ENCODE results near the gene VPS41. TPM values are rescaled to one million over a fixed set of nuclear protein-coding genes. Genes with fewer than 3 reads are reported as not detected.

Gene VPS41
- total and polyA plus RNA-seq, 3 experiments from 2014 or later: 46.7 to 66.9 (median 66.0) TPM

DNA sequence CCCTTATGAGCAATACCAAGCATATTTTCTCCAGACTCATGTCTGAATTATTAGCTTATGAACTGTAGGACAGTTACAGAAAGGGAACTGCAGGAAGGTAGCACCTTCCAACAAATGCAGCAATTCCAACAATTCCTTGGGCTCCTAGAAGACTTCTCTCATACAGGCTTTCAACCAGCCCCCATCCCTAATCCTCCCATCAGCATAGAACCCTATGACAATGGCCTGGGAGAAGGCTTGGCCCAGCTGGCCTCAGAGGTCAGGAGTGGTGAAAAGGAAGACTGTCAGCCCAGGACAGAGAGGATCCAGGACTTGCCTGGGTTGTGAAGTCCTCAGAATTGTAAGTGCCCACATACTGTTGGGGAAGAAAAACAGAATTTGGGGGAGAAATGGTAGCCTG, 5.9 kb downstream of the VPS41 start:
- Histone ChIP-seq H3K4me1 (ENCODE audit: insufficient read depth, low read length) (peaks cover 2% of the 10 kb centered on the region), H3K27ac (ENCODE audit: low read depth, low read length) (no peak overlapping the region), H3K36me3 (ENCODE audit: insufficient read depth, low read length) (no peaks in the 10 kb centered on the region), H3K9me3 (ENCODE audit: low read length) (no peaks in the 10 kb centered on the region), H3K27me3 (ENCODE audit: insufficient read depth, low read length, poor library complexity, severe bottlenecking) (no peaks in the 10 kb centered on the region), H3K4me3 (ENCODE audit: low read length) (no peak overlapping the region)
- no peak for DNase-seq
- H3K4me3 Mint-ChIP-seq: no peak overlapping the region
- H3K27me3 Mint-ChIP-seq: no peaks in the 10 kb centered on the region
- ChIA-PET CTCF (no interaction called here), POLR2A (no interaction called here)
- peaks cover 0 to 6% (median 6%) of the 10 kb centered on the region in 3 donors for H3K36me3 Mint-ChIP-seq
- no peaks in the 10 kb centered on the region for H3K9me3 Mint-ChIP-seq
- peak overlapping the region in 2 of 8 donors; percentile 39 to 49 for H3K27ac Mint-ChIP-seq
- H3K4me1 Mint-ChIP-seq: peaks cover 39 to 77% (median 74%) of the 10 kb centered on the region in 3 donors

DNA sequence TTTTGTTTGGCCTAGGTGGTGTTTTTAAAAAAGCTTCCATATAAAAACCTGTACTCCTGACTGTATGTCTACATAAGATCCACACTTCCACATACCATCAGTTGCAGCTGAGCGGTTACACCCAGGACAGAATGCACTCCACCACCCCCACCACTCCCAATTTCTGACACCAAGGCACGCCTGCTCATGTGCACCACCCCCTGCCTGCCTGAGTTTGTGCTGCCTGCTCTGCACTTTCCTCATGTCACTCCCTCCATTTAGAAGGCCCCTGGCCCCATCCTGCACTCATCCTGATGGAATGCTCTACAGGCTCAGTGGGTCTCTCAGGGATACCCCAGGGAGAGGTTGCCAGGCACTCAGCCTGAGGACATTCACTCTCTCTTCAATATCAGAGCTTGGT, 6.5 kb downstream of the VPS41 start:
- no peak overlapping the region for H3K4me3 ChIP-seq (ENCODE audit: low read length)
- CTCF ChIA-PET: no interaction called here
- peaks cover 34 to 75% (median 71%) of the 10 kb centered on the region in 3 donors for H3K4me1 Mint-ChIP-seq
- no peak for DNase-seq
- no peaks in the 10 kb centered on the region for H3K27me3 Mint-ChIP-seq
- H3K36me3 ChIP-seq (ENCODE audit: insufficient read depth, low read length): no peaks in the 10 kb centered on the region
- no peak overlapping the region for H3K4me3 Mint-ChIP-seq
- H3K9me3 ChIP-seq (ENCODE audit: low read length): no peaks in the 10 kb centered on the region
- H3K27me3 ChIP-seq (ENCODE audit: insufficient read depth, low read length, poor library complexity, severe bottlenecking): no peaks in the 10 kb centered on the region
- no peak overlapping the region for H3K27ac ChIP-seq (ENCODE audit: low read depth, low read length)
- H3K36me3 Mint-ChIP-seq: peaks cover 4 to 10% (median 10%) of the 10 kb centered on the region in 3 donors
- no peaks in the 10 kb centered on the region for H3K9me3 Mint-ChIP-seq
- POLR2A ChIA-PET: no interaction called here
- no peaks in the 10 kb centered on the region for H3K4me1 ChIP-seq (ENCODE audit: insufficient read depth, low read length)
- H3K27ac Mint-ChIP-seq: peak overlapping the region in 2 of 8 donors; percentile 49 to 90

DNA sequence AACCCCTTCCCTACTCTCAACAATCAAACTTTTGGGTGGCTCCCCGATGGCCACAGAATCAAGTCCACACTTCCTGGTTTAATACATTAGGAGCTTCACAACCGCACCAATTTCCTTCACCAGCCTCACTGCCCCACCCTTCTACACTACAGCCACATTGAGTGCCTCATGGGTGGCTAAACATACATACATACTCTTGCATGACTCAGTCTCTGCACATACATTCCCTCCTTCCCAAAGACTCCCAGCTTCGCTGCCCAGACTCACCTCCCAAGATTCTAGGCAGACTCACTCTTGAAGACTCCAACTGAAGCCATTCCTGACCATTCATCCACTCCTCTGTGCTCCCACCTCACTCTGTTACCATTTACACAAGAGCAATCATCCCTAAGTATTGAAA, 15.9 kb downstream of the VPS41 start:
- no peaks in the 10 kb centered on the region for H3K27me3 Mint-ChIP-seq
- POLR2A ChIA-PET: no interaction called here
- peaks cover 0 to 7% (median 0%) of the 10 kb centered on the region in 5 donors for H3K9me3 Mint-ChIP-seq
- no peaks in the 10 kb centered on the region for H3K4me1 ChIP-seq (ENCODE audit: insufficient read depth, low read length)
- CTCF ChIA-PET: no interaction called here
- no peak overlapping the region for H3K4me3 Mint-ChIP-seq
- H3K27me3 ChIP-seq (ENCODE audit: insufficient read depth, low read length, poor library complexity, severe bottlenecking): no peaks in the 10 kb centered on the region
- peak overlapping the region in 4 of 8 donors; percentile 0 to 76 (median 22) for H3K27ac Mint-ChIP-seq
- H3K4me1 Mint-ChIP-seq: peaks cover 20 to 36% (median 33%) of the 10 kb centered on the region in 3 donors
- no peak for DNase-seq
- H3K4me3 ChIP-seq (ENCODE audit: low read length): no peak overlapping the region
- no peaks in the 10 kb centered on the region for H3K9me3 ChIP-seq (ENCODE audit: low read length)
- H3K36me3 Mint-ChIP-seq: peaks cover 29 to 48% (median 36%) of the 10 kb centered on the region in 3 donors
- no peaks in the 10 kb centered on the region for H3K36me3 ChIP-seq (ENCODE audit: insufficient read depth, low read length)
- no peak overlapping the region for H3K27ac ChIP-seq (ENCODE audit: low read depth, low read length)

DNA sequence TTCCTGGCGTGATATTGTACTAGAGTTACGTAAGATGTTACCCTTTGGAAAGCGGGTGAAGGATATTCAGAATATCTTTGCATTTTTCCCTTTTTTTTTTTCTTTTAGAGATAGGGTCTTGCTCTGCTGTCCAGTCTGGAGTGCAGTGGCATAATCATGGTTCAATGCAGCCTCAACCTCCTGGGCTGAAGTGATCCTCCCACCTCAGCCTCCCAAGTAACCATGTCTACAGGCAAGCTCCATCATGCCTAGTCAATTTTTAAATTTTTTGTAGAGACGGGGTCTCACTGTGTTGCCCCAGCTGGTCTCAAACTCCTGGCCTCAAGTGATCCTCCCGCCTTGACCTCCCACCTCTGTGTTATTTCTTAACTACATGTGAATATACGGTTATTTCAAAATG, 18.4 kb downstream of the VPS41 start:
- no peak overlapping the region for H3K4me3 Mint-ChIP-seq
- H3K27ac Mint-ChIP-seq: no peak overlapping the region
- ChIA-PET POLR2A (no interaction called here), CTCF (no interaction called here)
- peaks cover 30 to 34% (median 32%) of the 10 kb centered on the region in 3 donors for H3K36me3 Mint-ChIP-seq
- H3K9me3 Mint-ChIP-seq: peaks cover 0 to 7% (median 0%) of the 10 kb centered on the region in 5 donors
- Histone ChIP-seq H3K4me1 (ENCODE audit: insufficient read depth, low read length) (no peaks in the 10 kb centered on the region), H3K4me3 (ENCODE audit: low read length) (no peak overlapping the region), H3K9me3 (ENCODE audit: low read length) (no peaks in the 10 kb centered on the region), H3K36me3 (ENCODE audit: insufficient read depth, low read length) (no peaks in the 10 kb centered on the region), H3K27me3 (ENCODE audit: insufficient read depth, low read length, poor library complexity, severe bottlenecking) (no peaks in the 10 kb centered on the region), H3K27ac (ENCODE audit: low read depth, low read length) (no peak overlapping the region)
- H3K4me1 Mint-ChIP-seq: peaks cover 31 to 46% (median 39%) of the 10 kb centered on the region in 3 donors
- no peak for DNase-seq
- no peaks in the 10 kb centered on the region for H3K27me3 Mint-ChIP-seq

DNA sequence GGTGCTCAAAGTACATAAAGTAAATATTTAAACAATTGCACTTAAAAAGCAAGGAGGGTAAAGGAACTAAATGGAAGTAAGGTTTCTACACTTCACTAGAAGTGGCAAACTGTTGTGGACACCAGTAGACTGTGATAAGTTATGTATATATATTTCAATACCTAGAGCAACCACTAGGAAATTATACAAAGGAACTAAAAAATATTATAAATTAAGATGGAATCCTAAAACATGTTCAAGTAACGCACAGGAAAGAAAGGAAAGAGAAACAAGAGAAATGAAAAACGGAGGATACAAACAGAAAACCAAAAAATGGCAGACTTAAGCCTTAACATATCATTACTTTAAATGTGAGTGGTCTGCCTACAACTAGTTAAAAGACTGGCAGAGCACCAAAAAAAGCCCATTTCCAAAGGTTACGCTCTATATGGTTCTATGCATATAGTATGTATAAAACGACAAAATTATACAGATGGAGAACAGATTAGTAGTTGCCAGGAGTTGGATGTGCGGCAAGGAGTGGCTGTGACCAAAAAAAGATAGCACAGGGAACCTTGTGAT, 19.0 kb downstream of the VPS41 start:
- Mint-ChIP-seq H3K4me1 (peaks cover 31 to 51% (median 39%) of the 10 kb centered on the region in 3 donors), H3K36me3 (peaks cover 31 to 32% (median 32%) of the 10 kb centered on the region in 3 donors), H3K27ac (no peak overlapping the region), H3K27me3 (no peaks in the 10 kb centered on the region), H3K9me3 (peaks cover 0 to 7% (median 0%) of the 10 kb centered on the region in 5 donors), H3K4me3 (no peak overlapping the region)
- CTCF ChIA-PET: no interaction called here
- POLR2A ChIA-PET: no interaction called here
- Histone ChIP-seq H3K4me3 (ENCODE audit: low read length) (no peak overlapping the region), H3K27ac (ENCODE audit: low read depth, low read length) (no peak overlapping the region), H3K36me3 (ENCODE audit: insufficient read depth, low read length) (no peaks in the 10 kb centered on the region), H3K4me1 (ENCODE audit: insufficient read depth, low read length) (no peaks in the 10 kb centered on the region), H3K9me3 (ENCODE audit: low read length) (no peaks in the 10 kb centered on the region), H3K27me3 (ENCODE audit: insufficient read depth, low read length, poor library complexity, severe bottlenecking) (no peaks in the 10 kb centered on the region)
- no peak for DNase-seq

DNA sequence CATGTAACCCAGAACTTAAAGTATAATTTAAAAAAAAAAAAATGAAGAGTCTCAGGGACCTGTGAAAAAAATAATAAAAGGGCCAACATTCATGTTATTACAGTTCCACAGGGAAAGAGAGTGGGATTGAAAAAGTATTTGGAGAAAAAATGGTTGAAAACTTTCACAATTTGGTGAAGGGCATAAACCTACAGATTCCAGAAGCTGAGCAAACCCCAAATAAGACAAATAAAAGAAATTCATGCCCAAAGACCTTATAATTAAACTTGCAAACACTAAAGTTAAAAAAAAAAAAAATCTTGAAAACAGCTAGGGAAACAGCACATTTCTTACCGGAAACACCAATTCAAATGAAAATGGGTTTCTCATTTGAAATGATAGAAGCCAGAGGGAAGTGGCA, 19.9 kb downstream of the VPS41 start:
- peaks cover 33 to 55% (median 39%) of the 10 kb centered on the region in 3 donors for H3K4me1 Mint-ChIP-seq
- Histone ChIP-seq H3K36me3 (ENCODE audit: insufficient read depth, low read length) (no peaks in the 10 kb centered on the region), H3K9me3 (ENCODE audit: low read length) (no peaks in the 10 kb centered on the region), H3K27me3 (ENCODE audit: insufficient read depth, low read length, poor library complexity, severe bottlenecking) (no peaks in the 10 kb centered on the region), H3K4me1 (ENCODE audit: insufficient read depth, low read length) (no peaks in the 10 kb centered on the region), H3K4me3 (ENCODE audit: low read length) (no peak overlapping the region), H3K27ac (ENCODE audit: low read depth, low read length) (no peak overlapping the region)
- no peaks in the 10 kb centered on the region for H3K27me3 Mint-ChIP-seq
- CTCF ChIA-PET: no interaction called here
- no peak overlapping the region for H3K27ac Mint-ChIP-seq
- DNase-seq: no peak
- H3K9me3 Mint-ChIP-seq: peaks cover 0 to 7% (median 0%) of the 10 kb centered on the region in 5 donors
- POLR2A ChIA-PET: no interaction called here
- peaks cover 26 to 32% (median 29%) of the 10 kb centered on the region in 3 donors for H3K36me3 Mint-ChIP-seq
- no peak overlapping the region for H3K4me3 Mint-ChIP-seq

DNA sequence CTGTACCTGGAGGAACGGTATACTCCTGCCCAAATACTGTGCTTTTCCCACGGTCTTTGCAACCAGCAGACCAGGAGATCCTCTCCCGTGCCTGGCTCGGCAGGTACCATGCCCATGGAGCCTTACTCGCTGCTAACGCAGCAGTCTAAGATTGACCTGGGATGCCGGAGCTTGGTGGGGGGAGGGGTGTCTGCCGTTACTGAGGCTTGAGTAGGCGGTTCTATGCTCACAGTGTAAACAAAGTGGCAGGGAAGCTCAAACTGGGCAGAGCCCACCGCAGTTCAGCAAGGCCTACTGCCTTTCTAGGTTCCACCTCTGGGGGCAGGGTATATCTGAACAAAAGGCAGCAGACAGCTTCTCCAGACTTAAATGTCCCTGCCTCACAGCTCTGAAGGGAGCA, 22.7 kb downstream of the VPS41 start:
- Mint-ChIP-seq H3K4me1 (peaks cover 39 to 63% (median 45%) of the 10 kb centered on the region in 3 donors), H3K9me3 (peaks cover 0 to 7% (median 0%) of the 10 kb centered on the region in 5 donors), H3K27ac (no peak overlapping the region), H3K4me3 (no peak overlapping the region), H3K36me3 (peaks cover 19 to 40% (median 28%) of the 10 kb centered on the region in 3 donors), H3K27me3 (no peaks in the 10 kb centered on the region)
- no peak for DNase-seq
- POLR2A ChIA-PET: no interaction called here
- Histone ChIP-seq H3K27ac (ENCODE audit: low read depth, low read length) (no peak overlapping the region), H3K4me3 (ENCODE audit: low read length) (no peak overlapping the region), H3K27me3 (ENCODE audit: insufficient read depth, low read length, poor library complexity, severe bottlenecking) (no peaks in the 10 kb centered on the region), H3K9me3 (ENCODE audit: low read length) (no peaks in the 10 kb centered on the region), H3K36me3 (ENCODE audit: insufficient read depth, low read length) (no peaks in the 10 kb centered on the region), H3K4me1 (ENCODE audit: insufficient read depth, low read length) (no peaks in the 10 kb centered on the region)
- CTCF ChIA-PET: no interaction called here

DNA sequence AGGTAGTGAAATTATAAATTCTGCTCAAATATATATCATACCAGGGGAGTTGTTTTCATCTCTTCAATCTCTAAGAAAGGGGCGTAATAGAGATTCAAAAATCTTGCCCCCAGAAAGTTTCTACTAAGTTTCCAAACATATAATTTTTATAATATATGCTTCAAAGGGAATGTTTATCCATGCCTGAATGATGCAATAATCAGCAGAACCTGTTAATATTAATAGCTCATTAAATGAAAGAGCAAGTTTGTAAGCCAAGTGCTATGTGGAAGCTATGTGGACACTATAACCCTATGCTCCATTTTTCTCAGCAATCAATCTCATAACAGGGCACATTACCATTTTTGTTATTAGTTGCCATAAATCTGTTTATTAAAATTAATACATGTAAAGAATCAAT, 25.3 kb downstream of the VPS41 start:
- POLR2A ChIA-PET: no interaction called here

More for the DNA sequence above, 25.3 kb downstream of the VPS41 start:
- no peak for DNase-seq
- Histone ChIP-seq H3K4me1 (ENCODE audit: insufficient read depth, low read length) (no peaks in the 10 kb centered on the region), H3K36me3 (ENCODE audit: insufficient read depth, low read length) (no peaks in the 10 kb centered on the region), H3K27ac (ENCODE audit: low read depth, low read length) (no peak overlapping the region), H3K9me3 (ENCODE audit: low read length) (no peaks in the 10 kb centered on the region), H3K27me3 (ENCODE audit: insufficient read depth, low read length, poor library complexity, severe bottlenecking) (no peaks in the 10 kb centered on the region), H3K4me3 (ENCODE audit: low read length) (no peak overlapping the region)
- H3K9me3 Mint-ChIP-seq: no peaks in the 10 kb centered on the region
- CTCF ChIA-PET: no interaction called here
- H3K4me3 Mint-ChIP-seq: no peak overlapping the region
- peaks cover 56 to 75% (median 58%) of the 10 kb centered on the region in 3 donors for H3K4me1 Mint-ChIP-seq
- H3K36me3 Mint-ChIP-seq: peaks cover 20 to 28% (median 28%) of the 10 kb centered on the region in 3 donors
- H3K27ac Mint-ChIP-seq: no peak overlapping the region
- H3K27me3 Mint-ChIP-seq: no peaks in the 10 kb centered on the region

All from CD8-positive, alpha-beta memory T cell (primary cell).